ENCODE results near the gene MTMR12.

DNA sequence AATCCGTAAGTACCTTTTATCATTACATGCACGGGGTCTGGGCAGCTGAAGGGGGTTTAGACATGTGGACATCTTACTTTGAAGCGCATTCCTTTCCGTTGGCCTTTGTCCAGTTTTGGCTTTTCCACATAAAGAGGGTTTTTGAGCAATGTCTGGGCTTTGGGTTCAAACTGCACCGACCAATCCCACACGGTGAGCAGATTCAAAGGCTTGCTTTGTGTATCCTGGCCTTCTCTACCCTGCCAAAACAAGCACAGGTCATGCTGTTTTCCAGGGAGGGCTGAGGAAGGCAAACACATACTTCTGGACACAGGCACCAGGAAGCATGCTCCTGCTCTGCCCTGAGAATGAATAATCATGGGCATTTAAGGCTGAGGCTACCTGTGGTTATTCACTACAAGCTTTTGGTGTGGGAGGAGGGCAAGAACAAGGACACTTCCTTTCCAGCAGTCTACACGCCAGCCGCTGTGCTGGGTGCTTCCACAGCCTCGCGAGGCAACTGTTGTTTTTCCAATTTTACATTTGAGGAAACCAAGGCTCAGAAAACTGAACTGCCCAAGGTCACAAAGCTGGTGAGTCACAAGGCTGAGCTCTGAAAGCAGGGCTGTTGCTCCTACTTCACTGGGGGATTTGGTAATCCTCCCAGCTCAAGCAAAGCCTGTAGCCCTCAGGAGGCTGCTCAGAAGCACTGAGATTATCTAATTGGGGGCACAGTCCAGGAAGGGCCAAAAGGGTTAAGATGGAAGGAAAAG lies 78.9 kb downstream of the MTMR12 start:
- TF ChIP-seq ZNF207 (IDR thresholded peaks at IDR 0.05; ENCODE audit: borderline replicate concordance) (no peak), NFYB (IDR thresholded peaks at IDR 0.05; ENCODE audit: insufficient read depth, low read depth, low read length) (no peak), YY1 (IDR thresholded peaks at IDR 0.05; ENCODE audit: low read depth, low read length) (no peak), CBFB (IDR thresholded peaks at IDR 0.05; ENCODE audit: low read depth) (no peak), CEBPB (IDR thresholded peaks at IDR 0.05; ENCODE audit: borderline replicate concordance in 1 of 2, low read depth in 2 of 2, low read length in 2 of 2) (no peak), POLR2AphosphoS5 (IDR thresholded peaks at IDR 0.05; ENCODE audit: low read length) (no peak), FOXK2 (IDR thresholded peaks at IDR 0.05) (no peak), SRF (IDR thresholded peaks at IDR 0.05; ENCODE audit: low read depth in 2 of 2, low read length in 2 of 2) (no peak)
